HEK293 (cell line): ENCODE data around the gene PPFIBP1.

ENCODE experiments used
- BCL11A ChIP-seq: fragments of 450-650 bp; formaldehyde crosslinking; IDR thresholded peaks from 2 replicates; pipeline ENCODE4 v1.5.1; 2016; ENCODE audit warnings: low read depth, missing biosample characterization, missing genetic modification characterization
- BCL11B ChIP-seq: fragments of 450-650 bp; formaldehyde crosslinking; IDR thresholded peaks from 2 replicates; pipeline ENCODE4 v1.5.1; 2016; ENCODE audit warnings: low read depth, missing biosample characterization, missing genetic modification characterization
- GLIS2 ChIP-seq: fragments of 450-650 bp; formaldehyde crosslinking; IDR thresholded peaks from 2 replicates; pipeline ENCODE4 v1.5.1; 2016; ENCODE audit warnings: missing biosample characterization, missing genetic modification characterization
- KLF1 ChIP-seq: fragments of 450-650 bp; formaldehyde crosslinking; IDR thresholded peaks from 2 replicates; pipeline ENCODE4 v1.5.1; 2016; ENCODE audit warnings: missing biosample characterization, missing genetic modification characterization
- KLF17 ChIP-seq: fragments of 450-650 bp; formaldehyde crosslinking; IDR thresholded peaks from 2 replicates; pipeline ENCODE4 v1.5.1; 2016; ENCODE audit warnings: missing biosample characterization, missing genetic modification characterization
- KLF7 ChIP-seq: fragments of 450-650 bp; formaldehyde crosslinking; IDR thresholded peaks from 2 replicates; pipeline ENCODE4 v1.5.1; 2016; ENCODE audit warnings: missing biosample characterization, missing genetic modification characterization, borderline replicate concordance
- SP3 ChIP-seq: fragments of 450-650 bp; formaldehyde crosslinking; IDR thresholded peaks from 2 replicates; pipeline ENCODE4 v1.5.1; 2016; ENCODE audit warnings: missing biosample characterization, missing genetic modification characterization
- ZBTB21 ChIP-seq: fragments of 450-650 bp; formaldehyde crosslinking; IDR thresholded peaks from 2 replicates; pipeline ENCODE4 v1.5.1; 2017; ENCODE audit warnings: missing biosample characterization, missing genetic modification characterization
- ZBTB26 ChIP-seq: fragments of 450-650 bp; formaldehyde crosslinking; optimal IDR thresholded peaks from 2 replicates; pipeline ENCODE3; 2016; ENCODE audit warnings: missing biosample characterization, mild to moderate bottlenecking, missing genetic modification characterization
- ZBTB44 ChIP-seq: fragments of 450-650 bp; IDR thresholded peaks from 2 replicates; pipeline ENCODE4 v1.5.1; 2018; ENCODE audit warnings: missing biosample characterization, mild to moderate bottlenecking, missing genetic modification characterization
- ZNF10 ChIP-seq: fragments of 450-650 bp; formaldehyde crosslinking; IDR thresholded peaks from 2 replicates; pipeline ENCODE4 v1.5.1; 2017; ENCODE audit warnings: missing biosample characterization, missing genetic modification characterization
- ZNF132 ChIP-seq: fragments of 450-650 bp; formaldehyde crosslinking; IDR thresholded peaks from 2 replicates; pipeline ENCODE4 v1.5.1; 2017; ENCODE audit warnings: missing biosample characterization, missing genetic modification characterization, borderline replicate concordance
- ZNF138 ChIP-seq: fragments of 450-650 bp; formaldehyde crosslinking; IDR thresholded peaks from 2 replicates; pipeline ENCODE4 v1.5.1; 2016; ENCODE audit warnings: missing biosample characterization, missing genetic modification characterization, borderline replicate concordance
- ZNF175 ChIP-seq: fragments of 450-650 bp; formaldehyde crosslinking; IDR thresholded peaks from 2 replicates; pipeline ENCODE4 v1.5.1; 2016; ENCODE audit warnings: missing biosample characterization, missing genetic modification characterization
- ZNF274 ChIP-seq, 2 experiments: fragments of 200-500 bp in 1 of 2; fragments of 450-650 bp in 1 of 2; sonication (Bioruptor generic) in 1 of 2; formaldehyde crosslinking in 1 of 2; IDR thresholded peaks; 2 replicates each; pipeline versions ENCODE4 v1.5.1 to v1.6.1; 2014 to 2016; ENCODE audit warnings: borderline replicate concordance in 1 of 2, inconsistent platforms in 1 of 2, low read length in 1 of 2, missing biosample characterization in 1 of 2, missing genetic modification characterization in 1 of 2
- ZNF324 ChIP-seq: fragments of 450-650 bp; formaldehyde crosslinking; IDR thresholded peaks from 2 replicates; pipeline ENCODE4 v1.5.1; 2016; ENCODE audit warnings: missing biosample characterization, missing genetic modification characterization
- ZNF366 ChIP-seq: fragments of 450-650 bp; formaldehyde crosslinking; conservative IDR thresholded peaks from 2 replicates; pipeline ENCODE4 v1.5.1; 2016; ENCODE audit warnings: missing biosample characterization, missing genetic modification characterization
- ZNF433 ChIP-seq: fragments of 450-650 bp; formaldehyde crosslinking; IDR thresholded peaks from 2 replicates; pipeline ENCODE4 v1.5.1; 2016; ENCODE audit warnings: missing biosample characterization, missing genetic modification characterization, low read depth
- ZNF558 ChIP-seq: fragments of 450-650 bp; formaldehyde crosslinking; IDR thresholded peaks from 2 replicates; pipeline ENCODE4 v1.5.1; 2016; ENCODE audit warnings: missing biosample characterization, missing genetic modification characterization
- ZNF596 ChIP-seq: fragments of 450-650 bp; IDR thresholded peaks from 2 replicates; pipeline ENCODE4 v1.5.0; 2018; ENCODE audit warnings: missing biosample characterization, mild to moderate bottlenecking, missing genetic modification characterization, moderate library complexity
- ZNF645 ChIP-seq: fragments of 450-650 bp; formaldehyde crosslinking; IDR thresholded peaks from 2 replicates; pipeline ENCODE4; 2016; ENCODE audit warnings: missing biosample characterization, missing genetic modification characterization
- ZNF701 ChIP-seq: fragments of 450-650 bp; formaldehyde crosslinking; IDR thresholded peaks from 2 replicates; pipeline ENCODE4 v1.5.1; 2016; ENCODE audit warnings: missing biosample characterization, missing genetic modification characterization
- ZNF777 ChIP-seq: fragments of 450-650 bp; formaldehyde crosslinking; IDR thresholded peaks from 2 replicates; pipeline ENCODE4 v1.5.1; 2017; ENCODE audit warnings: missing biosample characterization, missing genetic modification characterization, borderline replicate concordance
- ZNF830 ChIP-seq: fragments of 450-650 bp; IDR thresholded peaks from 2 replicates; pipeline ENCODE4 v1.5.0; 2018; ENCODE audit warnings: missing biosample characterization, missing genetic modification characterization, low read depth, mild to moderate bottlenecking, moderate library complexity
- ZSCAN23 ChIP-seq: fragments of 450-650 bp; formaldehyde crosslinking; IDR thresholded peaks from 2 replicates; pipeline ENCODE4 v1.5.1; 2016; ENCODE audit warnings: missing biosample characterization, missing genetic modification characterization
- ZSCAN5A ChIP-seq: fragments of 450-650 bp; formaldehyde crosslinking; IDR thresholded peaks from 2 replicates; pipeline ENCODE4 v1.5.1; 2016; ENCODE audit warnings: missing biosample characterization, missing genetic modification characterization
- ZXDB ChIP-seq: fragments of 450-650 bp; formaldehyde crosslinking; IDR thresholded peaks from 2 replicates; pipeline ENCODE4 v1.5.1; 2016; ENCODE audit warnings: missing biosample characterization, missing genetic modification characterization
- TF ChIP-seq, protein P1 (sequence below): sonication (generic); formaldehyde crosslinking; IDR thresholded peaks from 2 replicates; pipeline ENCODE4 v1.8.1; 2022; ENCODE audit warnings: mild to moderate bottlenecking, moderate library complexity, missing genetic modification reagents
- TF ChIP-seq, protein P2 (sequence below): fragments of 450-650 bp; formaldehyde crosslinking; IDR thresholded peaks from 2 replicates; pipeline ENCODE4 v1.5.1; 2016; ENCODE audit warnings: missing biosample characterization, missing genetic modification characterization

Gene PPFIBP1

DNA sequence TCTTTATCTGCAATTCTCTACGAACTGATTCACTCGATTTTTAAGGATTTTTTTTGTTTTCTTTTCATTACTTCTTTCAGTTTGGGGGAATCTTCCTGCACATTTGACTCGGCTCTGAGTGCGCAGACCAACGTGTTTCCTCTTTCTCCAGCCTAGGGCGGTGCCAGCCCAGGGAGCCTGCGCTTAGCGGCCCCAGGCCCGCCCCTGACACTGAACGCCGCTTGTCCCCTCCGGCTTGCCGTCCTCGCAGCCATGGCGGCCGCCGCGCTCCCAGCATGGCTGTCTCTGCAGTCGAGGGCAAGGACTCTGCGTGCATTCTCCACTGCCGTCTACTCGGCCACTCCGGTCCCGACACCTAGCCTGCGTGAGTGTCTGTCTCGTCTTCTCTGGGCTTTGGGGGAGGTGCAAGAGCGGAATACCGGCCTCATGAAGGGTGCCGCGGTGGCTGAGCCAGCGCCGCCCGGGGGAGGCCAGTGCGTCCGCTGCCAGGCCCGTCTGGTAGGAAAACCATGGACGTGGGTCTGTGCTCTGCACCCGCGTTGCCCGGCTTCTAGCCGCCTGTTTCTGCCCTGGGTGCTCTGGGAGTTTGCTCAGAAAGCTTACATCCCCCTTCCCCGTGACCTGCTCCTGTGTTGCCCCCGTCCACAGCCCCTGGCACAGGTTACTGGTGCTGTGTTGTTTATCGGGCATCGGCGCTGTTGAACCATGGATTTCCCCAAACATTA, 186.7 kb downstream of the PPFIBP1 start, which contains the start of gene MRPS35 (continued):
- no peak for TF ChIP-seq ZNF274 (IDR thresholded peaks at IDR 0.05; ENCODE audit: low read length)
- no peak for TF ChIP-seq ZNF274 (tag by site-specific recombination; IDR thresholded peaks at IDR 0.05; ENCODE audit: borderline replicate concordance)
- no peak for TF ChIP-seq ZNF132 (tag by site-specific recombination)
- TF ChIP-seq ZNF701 (tag by site-specific recombination), result no peak
- TF ChIP-seq ZNF366 (tag by site-specific recombination), result no peak
- TF ChIP-seq, protein P1, sequence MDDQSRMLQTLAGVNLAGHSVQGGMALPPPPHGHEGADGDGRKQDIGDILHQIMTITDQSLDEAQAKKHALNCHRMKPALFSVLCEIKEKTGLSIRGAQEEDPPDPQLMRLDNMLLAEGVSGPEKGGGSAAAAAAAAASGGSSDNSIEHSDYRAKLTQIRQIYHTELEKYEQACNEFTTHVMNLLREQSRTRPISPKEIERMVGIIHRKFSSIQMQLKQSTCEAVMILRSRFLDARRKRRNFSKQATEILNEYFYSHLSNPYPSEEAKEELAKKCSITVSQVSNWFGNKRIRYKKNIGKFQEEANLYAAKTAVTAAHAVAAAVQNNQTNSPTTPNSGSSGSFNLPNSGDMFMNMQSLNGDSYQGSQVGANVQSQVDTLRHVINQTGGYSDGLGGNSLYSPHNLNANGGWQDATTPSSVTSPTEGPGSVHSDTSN (CRISPR knock-in tag), result peak; percentile 91
- TF ChIP-seq ZNF645 (tag by site-specific recombination), result 0 out of 2 replicates have a peak, but pooled peaks have one; percentile 75
- TF ChIP-seq KLF1, result peak; percentile 79
- TF ChIP-seq ZBTB21 (tag by site-specific recombination), result peak; percentile 49; the same call in 1 of the 2 replicates
- no peak for TF ChIP-seq ZNF830 (tag by site-specific recombination)
- TF ChIP-seq ZNF777, result peak; percentile 99
- no peak for TF ChIP-seq ZBTB44
- TF ChIP-seq ZNF175 (tag by site-specific recombination), result no peak
- TF ChIP-seq ZNF558 (tag by site-specific recombination), result no peak
- TF ChIP-seq, protein P2, sequence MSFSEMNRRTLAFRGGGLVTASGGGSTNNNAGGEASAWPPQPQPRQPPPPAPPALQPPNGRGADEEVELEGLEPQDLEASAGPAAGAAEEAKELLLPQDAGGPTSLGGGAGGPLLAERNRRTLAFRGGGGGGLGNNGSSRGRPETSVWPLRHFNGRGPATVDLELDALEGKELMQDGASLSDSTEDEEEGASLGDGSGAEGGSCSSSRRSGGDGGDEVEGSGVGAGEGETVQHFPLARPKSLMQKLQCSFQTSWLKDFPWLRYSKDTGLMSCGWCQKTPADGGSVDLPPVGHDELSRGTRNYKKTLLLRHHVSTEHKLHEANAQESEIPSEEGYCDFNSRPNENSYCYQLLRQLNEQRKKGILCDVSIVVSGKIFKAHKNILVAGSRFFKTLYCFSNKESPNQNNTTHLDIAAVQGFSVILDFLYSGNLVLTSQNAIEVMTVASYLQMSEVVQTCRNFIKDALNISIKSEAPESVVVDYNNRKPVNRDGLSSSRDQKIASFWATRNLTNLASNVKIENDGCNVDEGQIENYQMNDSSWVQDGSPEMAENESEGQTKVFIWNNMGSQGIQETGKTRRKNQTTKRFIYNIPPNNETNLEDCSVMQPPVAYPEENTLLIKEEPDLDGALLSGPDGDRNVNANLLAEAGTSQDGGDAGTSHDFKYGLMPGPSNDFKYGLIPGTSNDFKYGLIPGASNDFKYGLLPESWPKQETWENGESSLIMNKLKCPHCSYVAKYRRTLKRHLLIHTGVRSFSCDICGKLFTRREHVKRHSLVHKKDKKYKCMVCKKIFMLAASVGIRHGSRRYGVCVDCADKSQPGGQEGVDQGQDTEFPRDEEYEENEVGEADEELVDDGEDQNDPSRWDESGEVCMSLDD, result no peak
- peak; percentile 98 for TF ChIP-seq ZXDB (tag by site-specific recombination)
- TF ChIP-seq ZNF138 (tag by site-specific recombination), result no peak
- TF ChIP-seq ZNF433, result no peak
- 0 out of 2 replicates have a peak, but pooled peaks have one; percentile 39 for TF ChIP-seq BCL11B (tag by site-specific recombination)
- TF ChIP-seq ZNF10 (tag by site-specific recombination), result no peak; the same call in 1 of the 2 replicates
- TF ChIP-seq ZNF596 (tag by site-specific recombination), result no peak
- TF ChIP-seq ZSCAN23 (tag by site-specific recombination), result no peak
- peak; percentile 80 for TF ChIP-seq GLIS2 (tag by site-specific recombination)
- TF ChIP-seq ZNF324 (tag by site-specific recombination), result peak; percentile 95
- TF ChIP-seq KLF17 (tag by site-specific recombination), result peak; percentile 64
- 0 out of 2 replicates have a peak, but pooled peaks have one; percentile 64 for TF ChIP-seq ZSCAN5A (tag by site-specific recombination)
- peak; percentile 74 for TF ChIP-seq ZBTB26
- TF ChIP-seq KLF7 (tag by site-specific recombination), result peak; percentile 91
- peak; percentile 66; the same call in 1 of the 2 replicates for TF ChIP-seq SP3 (tag by site-specific recombination)
- TF ChIP-seq BCL11A (tag by site-specific recombination), result no peak
